PFSK-1 (cell line): ENCODE data around the gene FGD1.

Experiments
- FOXP2 ChIP-seq: optimal IDR thresholded peaks from 2 replicates; pipeline ENCODE3; 2011; ENCODE audit warnings: borderline replicate concordance, control low read depth, inconsistent platforms; ENCODE audit not compliant: insufficient read depth; ENCODE audit errors: extremely low read length, extremely low read depth
- POLR2AphosphoS5 ChIP-seq: IDR thresholded peaks from 2 replicates; pipeline ENCODE4 v1.6.1; 2012; ENCODE audit warnings: low read depth, mild to moderate bottlenecking, control low read depth, low read length, moderate library complexity
- REST ChIP-seq, 2 experiments: IDR thresholded peaks; 2 replicates each; pipeline versions ENCODE4 v1.6.1 to v1.8.0; 2011 to 2012; ENCODE audit warnings: low read depth in 2 of 2, low read length in 2 of 2, control low read depth in 1 of 2, inconsistent platforms in 1 of 2, mild to moderate bottlenecking in 1 of 2, moderate library complexity in 1 of 2; ENCODE audit not compliant: insufficient read depth in 1 of 2
- SIN3A ChIP-seq: IDR thresholded peaks from 2 replicates; pipeline ENCODE4 v1.6.1; 2012; ENCODE audit warnings: mild to moderate bottlenecking, low read length, moderate library complexity, borderline replicate concordance; ENCODE audit not compliant: insufficient read depth
- TAF1 ChIP-seq: IDR thresholded peaks from 2 replicates; pipeline ENCODE4 v1.6.1; 2012; ENCODE audit warnings: low read length, control low read depth, borderline replicate concordance; ENCODE audit not compliant: insufficient read depth

Gene FGD1

GRCh38 chrX:54423161-54423888, 72.7 kb downstream of the FGD1 start:
- TF ChIP-seq SIN3A (no peak), TAF1 (no peak), FOXP2 (no peak), REST (IDR thresholded peaks at IDR 0.05; ENCODE audit: insufficient read depth in 1 of 2, low read depth in 2 of 2, low read length in 2 of 2) (no peak), POLR2AphosphoS5 (no peak)

GRCh38 chrX:54422168-54422567, 73.9 kb downstream of the FGD1 start:
- TF ChIP-seq SIN3A (no peak), TAF1 (no peak), REST (IDR thresholded peaks at IDR 0.05; ENCODE audit: insufficient read depth in 1 of 2, low read depth in 2 of 2, low read length in 2 of 2) (no peak), POLR2AphosphoS5 (no peak), FOXP2 (no peak)

GRCh38 chrX:54419559-54420302, 76.3 kb downstream of the FGD1 start:
- no peak for TF ChIP-seq TAF1
- TF ChIP-seq SIN3A, result no peak

- no peak for TF ChIP-seq FOXP2
- TF ChIP-seq TAF1, result no peak
- no peak for TF ChIP-seq REST (IDR thresholded peaks at IDR 0.05; ENCODE audit: insufficient read depth in 1 of 2, low read depth in 2 of 2, low read length in 2 of 2)
Observed at GRCh38 chrX:54416965-54417364, 79.1 kb downstream of the FGD1 start.

- TF ChIP-seq REST (IDR thresholded peaks at IDR 0.05; ENCODE audit: insufficient read depth in 1 of 2, low read depth in 2 of 2, low read length in 2 of 2) (no peak), FOXP2 (no peak), SIN3A (no peak), TAF1 (no peak), POLR2AphosphoS5 (no peak)
Observed at GRCh38 chrX:54415534-54416350, 80.3 kb downstream of the FGD1 start.
